H1 (cell line): ENCODE data around the gene OSCAR. TPM values are rescaled to one million over a fixed set of nuclear protein-coding genes. Genes with fewer than 3 reads are reported as not detected.
A peak's percentile ranks its signal among the peaks of the same experiment; 100 is the strongest.

Source experiments
- CTCF ChIA-PET: fragments of 300-600 bp; sonication (Branson Sonifier 250); formaldehyde crosslinking; loops from one replicate; lab custom pipeline; 2021; ENCODE audit not compliant: partially characterized antibody; lab: Charles Lee
- POLR2A ChIA-PET: fragments of 300-600 bp; sonication (Branson Sonifier 250); formaldehyde crosslinking; loops from one replicate; lab custom pipeline; 2021; ENCODE audit warnings: inconsistent platforms; ENCODE audit not compliant: partially characterized antibody; lab: Charles Lee
- DNase-seq, 2 experiments: peaks; one replicate each; pipeline versions ENCODE4 v3.0.0 to v3.0.0-alpha.2; 2010 to 2022; ENCODE audit warnings: low spot score in 2 of 2, low read depth in 1 of 2, mixed read lengths in 1 of 2
- FAIRE-seq: peaks from 2 replicates; lab custom pipeline; 2011; peaks lifted over from hg19 to GRCh38; lab: Jason Lieb, UNC
- H2AFZ ChIP-seq: 2 replicates; pipeline ENCODE4 v1.8.1; 2012; ENCODE audit warnings: low read length, inconsistent platforms
- H2AK5ac ChIP-seq: 2 replicates; pipeline ENCODE4 v1.6.1; 2013; ENCODE audit warnings: low read depth, low read length
- H2BK120ac ChIP-seq: replicated peaks from 2 replicates; pipeline ENCODE3; 2013; ENCODE audit warnings: low read depth, low read length, inconsistent platforms
- H2BK12ac ChIP-seq: 2 replicates; pipeline ENCODE4 v1.6.1; 2013; ENCODE audit warnings: low read depth, low read length
- H2BK15ac ChIP-seq: 2 replicates; pipeline ENCODE4 v1.6.1; 2013; ENCODE audit warnings: low read length
- H2BK20ac ChIP-seq: 2 replicates; pipeline ENCODE4 v1.6.1; 2013; ENCODE audit warnings: low read length
- H2BK5ac ChIP-seq: 2 replicates; pipeline ENCODE4 v1.6.1; 2013; ENCODE audit warnings: low read depth, low read length
- H3K14ac ChIP-seq: 2 replicates; pipeline ENCODE4 v1.6.1; 2013; ENCODE audit warnings: inconsistent platforms; ENCODE audit not compliant: insufficient read length
- H3K18ac ChIP-seq: 2 replicates; pipeline ENCODE4 v1.6.1; 2013; ENCODE audit warnings: low read length; ENCODE audit errors: extremely low read depth
- H3K23ac ChIP-seq: 2 replicates; pipeline ENCODE4 v1.6.1; 2013; ENCODE audit warnings: inconsistent platforms; ENCODE audit not compliant: insufficient read length
- H3K23me2 ChIP-seq: 2 replicates; pipeline ENCODE4 v1.6.1; 2013; ENCODE audit warnings: low read depth, low read length
- H3K27ac ChIP-seq: 2 replicates; pipeline ENCODE4 v1.6.1; 2011; ENCODE audit warnings: low read depth, low read length, inconsistent platforms
- H3K27me3 ChIP-seq, 4 experiments: replicated peaks in 1 of 4; 1 replicate in 1 of 4; 2 replicates in 3 of 4; pipeline versions ENCODE4 v1.6.1 to v1.8.1; 2011 to 2013; ENCODE audit warnings: low read length in 3 of 4, mild to moderate bottlenecking in 3 of 4, inconsistent platforms in 2 of 4, mixed read lengths in 2 of 4, moderate library complexity in 1 of 4; ENCODE audit not compliant: control insufficient read depth in 3 of 4, insufficient read depth in 3 of 4; ENCODE audit errors: extremely low read depth in 1 of 4
- H3K36me3 ChIP-seq, 4 experiments: 2 replicates each; pipeline versions ENCODE4 v1.6.1 to v1.8.1; 2011 to 2013; ENCODE audit warnings: mild to moderate bottlenecking in 4 of 4, low read length in 3 of 4, moderate library complexity in 2 of 4, control low read depth in 1 of 4, inconsistent platforms in 1 of 4; ENCODE audit not compliant: insufficient read depth in 4 of 4, control insufficient read depth in 2 of 4
- H3K4ac ChIP-seq: replicated peaks from 2 replicates; pipeline ENCODE3; 2013; ENCODE audit warnings: low read length, low read depth, mixed read lengths, inconsistent platforms; ENCODE audit not compliant: insufficient read length
- H3K4me1 ChIP-seq, 4 experiments: replicated peaks in 1 of 4; 1 replicate in 1 of 4; 2 replicates in 3 of 4; pipeline versions ENCODE4 v1.6.1 to v1.8.1; 2011 to 2013; ENCODE audit warnings: low read length in 3 of 4, inconsistent platforms in 2 of 4, mixed read lengths in 1 of 4; ENCODE audit not compliant: insufficient read depth in 4 of 4, control insufficient read depth in 3 of 4
- H3K4me2 ChIP-seq, 2 experiments: 2 replicates each; pipeline versions ENCODE4 v1.6.1 to v1.8.1; 2011 to 2013; ENCODE audit warnings: low read depth in 2 of 2, low read length in 2 of 2, control low read depth in 1 of 2, inconsistent platforms in 1 of 2, mild to moderate bottlenecking in 1 of 2; ENCODE audit not compliant: insufficient read depth in 1 of 2
- H3K4me3 ChIP-seq, 4 experiments: fragments of 200-600, 300-600 bp in 1 of 4; sonication (generic), shearing (Covaris generic), sonication (Bioruptor Twin) in 1 of 4; 2 replicates each; pipeline versions ENCODE4 v1.5.1 to v1.8.1; 2011 to 2016; ENCODE audit warnings: low read length in 4 of 4, low read depth in 3 of 4, control low read depth in 2 of 4, inconsistent platforms in 2 of 4, mild to moderate bottlenecking in 2 of 4, mixed read lengths in 1 of 4, moderate library complexity in 1 of 4; ENCODE audit not compliant: insufficient read depth in 2 of 4; ENCODE audit errors: extremely low read depth in 1 of 4
- H3K56ac ChIP-seq: replicated peaks from 2 replicates; pipeline ENCODE3; 2013; ENCODE audit warnings: low read depth, mild to moderate bottlenecking, mixed read lengths, low read length, inconsistent platforms; ENCODE audit not compliant: insufficient read length
- H3K79me1 ChIP-seq: 2 replicates; pipeline ENCODE4 v1.6.1; 2013; ENCODE audit warnings: low read depth, low read length, control low read depth
- H3K79me2 ChIP-seq, 2 experiments: 2 replicates each; pipeline versions ENCODE4 v1.6.1 to v1.8.1; 2012 to 2013; ENCODE audit warnings: low read length in 2 of 2, mild to moderate bottlenecking in 2 of 2, inconsistent platforms in 1 of 2; ENCODE audit not compliant: insufficient read depth in 2 of 2, control insufficient read depth in 1 of 2
- H3K9ac ChIP-seq, 4 experiments: replicated peaks in 1 of 4; 1 replicate in 1 of 4; 2 replicates in 3 of 4; pipeline versions ENCODE4 v1.6.1 to v1.8.1; 2011 to 2013; ENCODE audit warnings: low read depth in 3 of 4, low read length in 3 of 4, control low read depth in 2 of 4, mild to moderate bottlenecking in 2 of 4, moderate library complexity in 2 of 4, inconsistent platforms in 1 of 4; ENCODE audit errors: extremely low read depth in 1 of 4
- H3K9me3 ChIP-seq, 2 experiments: 2 replicates each; pipeline versions ENCODE4 v1.6.1 to v1.8.1; 2012 to 2013; ENCODE audit warnings: mild to moderate bottlenecking in 2 of 2, moderate library complexity in 2 of 2, control low read depth in 1 of 2, inconsistent platforms in 1 of 2, low read depth in 1 of 2, low read length in 1 of 2, mixed read lengths in 1 of 2; ENCODE audit not compliant: insufficient read depth in 2 of 2
- H4K20me1 ChIP-seq, 2 experiments: replicated peaks in 1 of 2; 2 replicates each; pipeline versions ENCODE3 to v1.8.1; 2011 to 2013; ENCODE audit warnings: inconsistent platforms in 2 of 2, low read length in 2 of 2, mild to moderate bottlenecking in 1 of 2; ENCODE audit not compliant: insufficient read depth in 2 of 2, control insufficient read depth in 1 of 2
- H4K5ac ChIP-seq: 2 replicates; pipeline ENCODE4 v1.6.1; 2013; ENCODE audit warnings: low read length, low read depth, mixed read lengths, inconsistent platforms; ENCODE audit not compliant: insufficient read length
- H4K8ac ChIP-seq: 2 replicates; pipeline ENCODE4 v1.8.0; 2013; ENCODE audit warnings: mild to moderate bottlenecking, moderate library complexity, low read length, inconsistent platforms; ENCODE audit not compliant: insufficient read depth; ENCODE audit errors: extremely low read depth
- H4K91ac ChIP-seq: replicated peaks from 2 replicates; pipeline ENCODE3; 2013; ENCODE audit warnings: low read length, mixed read lengths, inconsistent platforms; ENCODE audit not compliant: insufficient read length
- KDM5A ChIP-seq: fragments of 200-600 bp; IDR thresholded peaks from 2 replicates; pipeline ENCODE4 v1.7.1; 2012; ENCODE audit warnings: mild to moderate bottlenecking, low read length, inconsistent platforms, mixed read lengths
- POLR2A ChIP-seq, 2 experiments: IDR thresholded peaks; 1 replicate in 1 of 2; 2 replicates in 1 of 2; pipeline ENCODE4 v1.6.1; 2011; ENCODE audit warnings: low read depth in 2 of 2, low read length in 2 of 2, mild to moderate bottlenecking in 2 of 2; ENCODE audit errors: control extremely low read depth in 1 of 2
- WGBS, 2 experiments: shearing (Covaris generic) in 1 of 2; methylation state at CpG; one replicate each; pipeline versions ENCODE4 v1.1.6 to v1.1.7; 2013 to 2015; ENCODE audit warnings: low lambda C conversion rate in 2 of 2, mixed read lengths in 2 of 2, inconsistent platforms in 1 of 2, low coverage in 1 of 2, missing lambda C conversion rate in 1 of 2; ENCODE audit not compliant: insufficient replicate concordance in 2 of 2, insufficient coverage in 1 of 2, insufficient read length in 1 of 2; ENCODE audit errors: extremely low coverage in 1 of 2, missing lambda C conversion rate in 1 of 2; 5-methylcytosine and 5-hydroxymethylcytosine counted together
- polyA plus RNA-seq, 7 experiments: library from polyadenylated mRNA; depleted of rRNA in 3 of 7; stranded (reverse) in 5 of 7; unstranded in 2 of 7; fragments of >200 nt in 5 of 7; fragments of 200-250 nt in 2 of 7; gene quantifications; 1 replicate in 5 of 7; 2 replicates in 1 of 7; 4 replicates in 1 of 7; pipeline versions ENCODE4 v1.2.1 to v1.2.3, GENCODE V29; 2011 to 2013; ENCODE audit warnings: missing spikeins in 2 of 7, mixed read lengths in 2 of 7
- total RNA-seq: library from RNA; stranded (reverse); fragmentation: NEBNext Ultra II Directional; extraction: Animal tissue kit (Norgen Biotek cat#: 25700); gene quantifications from 2 replicates; pipeline ENCODE4 v1.2.1, GENCODE V29; 2021

The OSCAR gene
- total and polyA plus RNA-seq, 2 of the 8 experiments (the other 6 are each of a cell fraction or from before 2014, with no cell fraction given), result 1.1 TPM

DNA sequence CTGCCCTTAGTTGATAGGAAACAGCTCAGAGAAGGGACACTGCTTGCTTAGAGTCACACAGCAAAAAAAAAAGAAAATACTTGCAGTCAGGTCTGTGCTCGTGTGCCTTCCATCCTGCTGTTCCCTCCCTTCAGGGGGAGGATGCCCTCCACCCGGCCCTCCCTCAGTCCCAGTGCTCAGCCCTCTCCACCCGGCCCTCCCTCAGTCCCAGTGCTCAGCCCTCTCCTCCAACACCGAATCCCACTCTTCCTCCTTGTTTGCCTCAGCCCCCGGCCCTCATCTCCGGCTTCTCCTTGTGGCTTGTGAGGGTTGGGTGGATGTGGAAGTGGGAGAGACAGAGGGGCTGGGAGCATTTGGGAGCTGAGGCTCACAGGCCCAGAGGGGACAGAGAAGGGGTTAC is 9.0 kb upstream of the OSCAR start:
- POLR2A ChIA-PET, result interaction anchor here (0.7 to 9.2 kb wide), 6 partner anchors 7 to 129 kb away, joined by 3 to 116 read pairs (median 3); partner anchors contain the start of genes LENG1, PRPF31 and TFPT
- 100% methylated on average over 5 of the region's 6 CpGs; no CpG with 5 or more reads in 1 of the 2 experiments for WGBS, 2 experiments
- no peak for FAIRE-seq
- no peak overlapping the region for H2BK20ac ChIP-seq
- no peak overlapping the region for H3K4me2 ChIP-seq
- H4K8ac ChIP-seq, result no peak overlapping the region
- H2AK5ac ChIP-seq, result no peak overlapping the region
- H3K23ac ChIP-seq, result no peak overlapping the region
- no peaks in the 10 kb centered on the region for H3K27me3 ChIP-seq
- no peak for DNase-seq
- H3K9me3 ChIP-seq, result no peaks in the 10 kb centered on the region
- H3K23me2 ChIP-seq, result peaks cover 4% of the 10 kb centered on the region; the same call in 1 of the 2 replicates
- H3K56ac ChIP-seq, result no peak overlapping the region
- peaks cover 18 to 51% (median 46%) of the 10 kb centered on the region in 4 experiments for H3K36me3 ChIP-seq
- no peak overlapping the region for H3K27ac ChIP-seq
- no peaks in the 10 kb centered on the region for H3K4me1 ChIP-seq
- TF ChIP-seq KDM5A (no peak), POLR2A (IDR thresholded peaks at IDR 0.05; ENCODE audit: control extremely low read depth in 1 of 2, low read depth in 2 of 2, low read length in 2 of 2) (0 out of 3 replicates have a peak, but pooled peaks of 1 of the 2 experiments have one; percentile 46)
- H4K5ac ChIP-seq, result no peak overlapping the region
- H4K91ac ChIP-seq, result no peak overlapping the region
- no peak overlapping the region for H3K4me3 ChIP-seq
- no peak overlapping the region for H3K9ac ChIP-seq
- CTCF ChIA-PET, result no interaction called here
- H3K4ac ChIP-seq, result no peak overlapping the region
- H3K14ac ChIP-seq, result no peak overlapping the region
- no peak overlapping the region for H2BK120ac ChIP-seq
- no peaks in the 10 kb centered on the region for H3K79me2 ChIP-seq
- no peak overlapping the region for H2BK15ac ChIP-seq
- no peak overlapping the region for H2BK12ac ChIP-seq
- H2AFZ ChIP-seq, result no peak overlapping the region
- H2BK5ac ChIP-seq, result no peak overlapping the region
- H4K20me1 ChIP-seq, result peaks cover 3 to 16% of the 10 kb centered on the region in 2 experiments
- no peak overlapping the region for H3K18ac ChIP-seq
- H3K79me1 ChIP-seq, result no peaks in the 10 kb centered on the region; the same call in 1 of the 2 replicates
